GM18873 (cell line): Measurements from ENCODE around the gene NR5A1.

Source experiments
- ATAC-seq: cut with Tn5 transposase; IDR thresholded peaks from one replicate; pipeline ENCODE4 v1.9.1; 2021; ENCODE audit warnings: mild to moderate bottlenecking, moderate library complexity, moderate number of reproducible peaks; ENCODE audit not compliant: unreplicated experiment, low FRiP score

NR5A1 gene

DNA sequence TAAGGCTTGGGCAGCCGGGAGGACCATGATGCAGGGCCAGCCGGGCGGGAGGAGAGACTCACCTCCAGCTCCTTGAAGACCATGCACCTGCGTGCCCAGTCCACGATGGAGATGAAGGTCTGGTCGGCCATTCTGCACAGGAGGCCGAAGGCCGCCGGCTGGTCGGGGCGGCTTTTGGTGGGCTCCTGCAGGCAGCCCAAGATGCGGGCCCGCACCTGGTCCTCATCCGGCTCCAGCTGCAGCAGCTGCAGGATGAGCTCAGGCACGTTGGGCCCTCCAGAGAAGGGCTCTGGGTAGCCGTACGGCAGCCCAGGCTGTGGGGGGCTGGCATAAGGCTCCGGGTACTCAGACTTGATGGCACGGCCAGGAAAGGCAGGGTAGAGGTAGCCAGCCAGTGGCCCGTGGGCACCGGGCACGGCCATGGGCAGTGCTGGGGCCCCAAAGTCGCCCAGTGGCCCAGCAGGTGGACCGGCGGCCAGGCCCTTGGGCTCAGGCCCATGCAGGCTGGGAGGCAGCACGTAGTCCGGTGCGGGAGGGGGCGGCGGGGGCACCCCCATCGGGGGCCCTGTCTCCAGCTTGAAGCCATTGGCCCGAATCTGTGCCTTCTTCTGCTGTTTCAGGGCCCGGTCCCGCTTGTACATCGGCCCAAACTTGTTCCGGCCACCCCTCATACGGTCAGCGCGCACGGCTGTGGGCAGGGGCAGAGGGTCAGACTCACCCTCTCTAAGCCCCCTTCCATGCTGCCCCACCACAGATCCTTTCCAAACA is 7.0 kb downstream of the NR5A1 start:
- no peak for ATAC-seq

DNA sequence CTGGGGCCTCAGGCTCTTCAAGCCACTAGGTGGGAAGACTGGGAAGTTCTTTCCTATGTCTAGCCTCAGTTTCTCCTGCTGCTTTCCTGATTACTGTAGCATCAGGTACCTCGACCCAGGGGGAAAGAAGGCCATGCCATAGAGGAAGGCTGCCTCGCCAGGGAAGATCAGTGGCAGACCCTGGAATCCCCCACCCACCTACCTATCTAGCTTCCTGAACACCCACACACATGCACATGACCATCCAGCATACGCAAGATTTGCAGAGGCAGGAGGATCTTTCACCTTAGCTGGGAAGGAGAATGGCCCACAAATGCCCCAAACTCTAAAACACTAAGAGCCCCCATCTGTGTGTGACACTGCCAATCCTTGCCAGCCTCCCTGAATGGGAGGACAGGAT is 8.0 kb downstream of the NR5A1 start:
- ATAC-seq, result no peak

- no peak for ATAC-seq
These were observed 8.6 kb downstream of the NR5A1 start for GRCh38 chr9:124498499-124499146.

- no peak for ATAC-seq
These were observed 9.2 kb downstream of the NR5A1 start for GRCh38 chr9:124498040-124498439.

DNA sequence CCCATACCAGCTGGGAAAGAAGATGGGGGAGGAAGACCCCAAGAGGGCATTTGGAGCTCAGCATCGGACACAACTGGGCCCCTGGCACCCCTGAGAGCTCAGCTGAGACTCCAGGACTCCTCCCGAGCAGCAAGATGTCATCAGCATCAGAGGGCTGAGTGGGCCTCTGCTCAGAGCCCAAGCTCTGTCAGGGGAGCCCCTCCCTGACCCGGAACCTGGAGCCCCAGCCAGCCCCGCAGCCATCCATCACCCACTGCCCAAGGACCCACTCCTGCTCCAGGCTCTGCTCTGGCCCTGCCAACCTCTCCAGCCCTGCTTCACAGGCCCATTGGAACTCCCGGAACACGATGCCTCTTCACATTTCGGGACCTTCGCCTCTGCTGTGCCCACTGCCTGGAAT is 9.8 kb downstream of the NR5A1 start:
- no peak for ATAC-seq

DNA sequence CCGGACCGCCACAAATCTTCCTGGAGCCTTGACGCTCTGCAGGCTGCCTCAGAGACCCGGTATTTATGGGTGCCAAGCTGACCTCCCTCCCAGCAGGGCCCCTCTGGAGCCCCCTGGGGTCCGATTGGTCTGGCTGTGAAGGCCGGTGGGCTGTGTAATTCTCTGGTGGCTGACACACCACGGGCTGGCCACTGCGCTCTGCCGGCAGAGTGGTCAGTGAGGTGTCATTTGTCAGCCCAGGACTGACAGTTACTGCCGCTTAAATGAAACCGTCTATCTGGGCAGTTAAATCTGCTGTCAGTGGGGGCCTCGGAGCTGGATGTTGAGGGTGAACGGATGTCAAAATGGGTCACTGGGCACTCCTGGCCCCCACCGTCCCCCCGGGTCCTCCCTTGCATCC is 10.7 kb downstream of the NR5A1 start:
- ATAC-seq, result no peak

GRCh38 chr9:124496075-124496449 is 11.1 kb downstream of the NR5A1 start:
- ATAC-seq, result no peak

DNA sequence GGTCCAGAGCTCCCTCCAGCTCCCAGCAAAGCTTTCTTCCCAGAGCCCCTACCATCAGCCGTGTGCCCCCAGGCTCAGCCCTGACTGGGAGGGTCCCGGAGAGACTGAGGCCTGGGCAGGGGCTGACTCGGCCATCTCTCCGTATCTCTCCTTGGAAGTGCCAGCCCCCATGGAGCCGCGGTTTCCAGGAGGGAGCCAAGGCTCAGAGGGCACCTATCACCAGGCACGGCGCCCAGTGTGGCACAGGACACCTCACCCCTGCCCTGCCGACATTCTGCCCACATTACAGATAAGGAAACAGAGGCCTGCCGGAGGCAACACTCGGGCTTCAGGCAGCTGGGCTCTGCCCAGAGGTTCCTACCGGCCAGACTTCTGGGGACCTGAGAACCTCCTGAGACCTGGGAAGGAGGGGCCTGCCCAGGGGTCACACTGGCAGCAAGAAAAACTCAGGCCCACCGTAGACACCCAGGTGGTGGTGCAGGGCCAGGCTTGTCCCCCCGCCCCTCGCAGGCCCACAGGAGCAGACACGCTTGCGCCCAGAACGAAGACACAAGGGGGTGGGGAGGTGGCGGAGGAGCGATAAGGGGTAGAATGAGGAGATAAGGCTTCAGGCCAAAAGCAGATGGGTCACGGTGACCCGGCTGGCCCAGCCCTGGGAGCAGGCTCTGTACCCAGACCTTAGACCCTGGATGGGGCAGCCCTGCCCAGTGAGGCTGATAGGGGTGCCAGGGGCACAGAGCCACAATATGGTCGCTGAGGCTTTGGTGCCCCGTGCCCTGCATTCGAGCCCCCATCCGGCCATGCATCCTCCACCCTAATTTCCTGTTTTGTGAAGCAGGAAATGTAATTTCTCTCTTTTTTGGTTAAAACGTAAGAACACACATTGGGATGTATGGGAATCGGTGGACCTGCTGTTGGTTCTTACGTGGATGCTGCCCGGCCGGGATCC is 11.8 kb downstream of the NR5A1 start:
- no peak for ATAC-seq

GRCh38 chr9:124493794-124494479 is 13.3 kb downstream of the NR5A1 start:
- no peak for ATAC-seq

DNA sequence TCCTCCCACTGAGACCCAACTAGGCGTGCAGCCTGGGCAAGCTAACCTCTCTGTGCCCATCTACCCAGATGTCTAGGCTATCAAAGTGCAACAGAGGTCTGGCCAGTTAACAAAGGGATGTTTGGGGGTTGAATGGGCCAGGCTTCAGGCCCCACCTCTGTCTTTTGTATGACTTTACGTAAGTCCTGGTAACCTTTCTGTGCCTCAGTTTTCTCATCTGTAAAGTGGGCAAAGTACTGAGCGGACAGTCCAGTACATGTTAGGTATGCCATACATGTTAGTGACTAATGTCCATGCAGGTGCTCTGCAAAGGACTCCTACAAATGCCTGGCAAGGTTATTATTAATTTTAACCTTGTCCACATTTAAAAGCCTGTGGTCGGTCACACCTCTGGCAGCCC is 14.0 kb downstream of the NR5A1 start:
- ATAC-seq, result no peak

- ATAC-seq, result no peak
These were observed 14.4 kb downstream of the NR5A1 start for GRCh38 chr9:124492818-124493217.

DNA sequence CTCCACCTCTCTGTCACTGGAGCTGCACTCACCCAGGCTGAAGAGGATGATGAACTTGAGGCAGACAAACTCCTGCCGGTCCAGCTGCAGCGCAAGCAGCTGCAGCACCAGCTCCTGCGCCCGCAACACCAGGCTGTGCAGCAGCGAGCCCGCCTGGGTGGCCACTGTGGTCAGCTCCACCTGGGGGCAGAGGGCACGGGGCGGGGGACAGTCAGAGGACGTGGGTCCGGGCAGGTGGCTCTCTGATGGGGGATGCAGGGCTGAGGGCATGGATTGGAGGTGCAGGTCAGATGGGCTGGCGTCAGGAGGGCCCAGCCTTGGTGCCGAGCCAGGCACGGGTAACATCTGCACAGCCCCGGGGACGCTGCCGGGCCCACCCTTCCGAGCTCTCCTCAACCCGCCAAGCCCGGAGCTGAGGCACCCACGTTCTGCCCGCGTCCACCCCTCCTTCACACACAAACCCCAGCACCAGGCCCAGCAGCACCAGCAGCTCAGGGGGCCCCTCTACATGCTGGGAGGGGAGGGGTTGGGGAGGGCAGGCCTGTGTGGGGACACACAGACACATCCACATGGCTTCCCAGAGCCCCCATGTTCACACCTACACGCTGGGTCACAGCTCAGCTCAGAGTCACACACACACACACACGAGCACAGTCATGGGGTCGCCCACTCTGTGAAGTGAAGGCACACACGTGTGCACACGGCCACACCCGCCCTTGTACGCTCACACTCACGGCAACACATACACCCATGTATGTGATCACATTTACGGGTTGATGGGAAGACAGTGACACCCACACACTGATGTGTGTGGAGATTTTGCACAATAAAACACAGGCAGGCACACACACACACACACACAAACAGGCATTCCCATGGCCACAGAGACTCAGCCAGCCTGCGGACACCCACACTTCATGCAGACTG is 15.9 kb downstream of the NR5A1 start:
- no peak for ATAC-seq

DNA sequence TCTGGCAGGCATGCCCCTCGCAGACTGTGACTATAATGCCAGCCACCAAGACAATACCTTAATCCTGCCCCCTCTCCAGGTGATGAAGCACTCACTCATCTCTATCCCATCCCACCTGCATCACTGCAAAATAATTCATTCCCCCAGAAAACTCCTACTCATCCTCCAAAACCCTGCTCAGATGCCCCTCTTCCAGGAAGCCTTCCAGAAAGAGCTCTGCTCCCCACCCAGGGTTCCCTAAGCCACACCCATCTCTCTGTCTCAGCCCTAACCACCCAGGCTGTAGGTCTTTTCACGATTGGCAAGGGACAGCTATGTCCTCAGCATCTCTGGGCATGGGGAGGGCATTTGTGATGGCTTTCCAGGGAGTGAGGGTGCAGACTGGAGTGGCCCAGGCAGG is 17.2 kb downstream of the NR5A1 start:
- no peak for ATAC-seq

DNA sequence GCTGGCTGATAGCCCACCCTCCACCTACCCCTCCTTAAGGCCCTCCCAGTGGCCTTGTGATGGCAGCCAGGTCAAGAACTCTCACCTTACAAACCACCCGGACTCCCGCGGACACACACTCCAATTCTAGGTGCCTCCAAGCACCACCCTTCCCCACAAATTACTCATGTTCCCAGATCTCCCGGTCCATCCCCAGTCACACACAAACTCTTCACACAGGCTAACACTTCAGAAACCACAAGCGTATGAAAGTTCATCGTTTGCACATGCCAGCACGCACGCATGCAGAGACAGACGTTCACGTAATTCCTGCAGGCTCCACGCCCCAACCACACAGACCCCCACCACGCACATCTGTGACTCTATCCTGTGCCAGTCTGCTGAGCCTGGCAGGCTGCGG is 18.0 kb downstream of the NR5A1 start:
- no peak for ATAC-seq

DNA sequence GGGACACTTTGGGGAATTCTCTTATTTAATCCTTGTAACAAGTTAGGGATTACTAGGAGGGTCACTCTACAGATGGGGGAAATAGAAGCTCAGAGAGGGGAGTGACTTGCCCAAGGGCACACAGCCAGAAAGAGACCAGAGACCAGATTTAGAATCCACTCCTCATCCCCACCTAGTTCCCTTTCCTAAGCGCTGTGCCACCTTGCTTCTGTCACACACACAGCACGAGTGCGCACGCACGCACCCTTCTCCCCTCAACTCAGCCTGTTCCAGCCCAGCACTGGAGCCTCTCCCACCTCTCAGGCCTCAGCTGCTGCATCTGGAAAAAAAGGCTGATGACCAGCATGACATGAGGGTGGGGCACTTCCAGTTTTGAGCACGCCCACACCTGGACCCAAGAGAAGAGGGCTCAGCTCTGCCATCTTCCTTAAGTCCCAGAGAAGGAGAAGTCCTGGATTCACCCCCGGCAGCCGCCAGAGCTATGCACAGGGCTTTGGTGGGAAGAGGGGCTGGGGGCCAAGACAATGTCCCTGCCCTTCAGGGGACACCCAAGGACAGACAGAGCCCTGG is 18.5 kb downstream of the NR5A1 start:
- no peak for ATAC-seq

GRCh38 chr9:124487260-124488182 is 19.7 kb downstream of the NR5A1 start:
- no peak for ATAC-seq

GRCh38 chr9:124486778-124487259 is 20.4 kb downstream of the NR5A1 start:
- ATAC-seq, result no peak

DNA sequence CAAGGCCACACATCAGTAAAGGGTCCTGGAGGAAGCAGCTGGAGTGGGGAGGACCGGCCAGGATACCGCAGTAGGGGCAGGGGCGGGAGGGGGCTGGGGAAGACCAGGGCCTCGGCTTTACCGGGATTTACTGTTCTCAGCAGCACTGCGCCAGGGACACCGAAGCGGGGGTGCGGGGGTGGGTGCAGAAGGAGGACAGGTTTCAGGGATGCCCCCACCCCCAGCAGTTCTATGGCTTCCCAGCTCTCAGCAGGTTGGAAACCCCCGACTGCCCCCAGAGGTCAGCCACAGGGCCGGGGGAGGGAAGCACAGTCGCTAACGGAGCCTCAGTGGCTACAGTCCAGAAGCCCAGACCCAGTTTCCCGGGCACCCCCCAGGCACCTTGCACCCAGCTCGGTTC is 21.3 kb downstream of the NR5A1 start:
- ATAC-seq, result no peak
